ENCODE results near the gene CCDC116. TPM values are rescaled to one million over a fixed set of nuclear protein-coding genes. Genes with fewer than 3 reads are reported as not detected.
"Not testable (repeated sequence)": the region's sequence is repeated elsewhere in the genome, so short reads cannot be mapped to it uniquely, and the experiment has no call there.

The CCDC116 gene
- total RNA-seq, 1 donor from 2014 or later = not detected

DNA sequence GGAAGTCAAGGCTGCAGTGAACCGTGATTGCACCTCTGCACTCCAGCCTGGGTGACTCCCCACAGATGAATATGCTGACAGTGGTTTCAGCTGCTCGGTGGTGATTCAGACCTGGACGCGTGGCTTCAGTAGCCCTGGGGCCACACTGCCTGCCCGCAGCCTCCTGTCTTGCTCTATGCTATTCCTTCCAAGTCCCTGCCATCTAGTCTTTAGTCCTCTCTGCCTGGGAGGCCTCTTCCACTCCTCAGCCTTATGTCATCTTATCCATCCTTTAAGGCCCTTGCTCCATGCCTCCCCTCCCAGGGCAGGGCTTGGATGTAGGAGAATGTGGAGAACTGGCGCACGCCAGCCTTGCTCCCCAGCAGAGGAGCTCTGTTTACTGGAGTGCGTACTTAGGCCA lies 25.8 kb upstream of the CCDC116 start:
- FAIRE-seq = no peak

GRCh38 chr22:21609556-21610157 lies 22.9 kb upstream of the CCDC116 start:
- H3K27me3 ChIP-seq (ENCODE audit: control insufficient read depth, insufficient read depth, low read length); DNase-seq (ENCODE audit: low read depth); H3K4me3 ChIP-seq (ENCODE audit: low read depth, low read length); H3K36me3 ChIP-seq (ENCODE audit: control insufficient read depth, insufficient read depth, low read length); FAIRE-seq: not testable (repeated sequence)

More for the DNA sequence above, 25.8 kb upstream of the CCDC116 start:
- Histone ChIP-seq H3K4me3 (ENCODE audit: low read depth, low read length) (no peak overlapping the region), H3K27me3 (ENCODE audit: control insufficient read depth, insufficient read depth, low read length) (no peaks in the 10 kb centered on the region), H3K36me3 (ENCODE audit: control insufficient read depth, insufficient read depth, low read length) (peaks cover 11% of the 10 kb centered on the region)
- TF ChIP-seq CTCF (IDR thresholded peaks at IDR 0.05; ENCODE audit: insufficient read depth, low read length, severe bottlenecking) = no peak
- no peak for DNase-seq (ENCODE audit: low read depth)

GRCh38 chr22:21611210-21611977 lies 21.2 kb upstream of the CCDC116 start:
- Histone ChIP-seq H3K27me3 (ENCODE audit: control insufficient read depth, insufficient read depth, low read length) (no peaks in the 10 kb centered on the region), H3K36me3 (ENCODE audit: control insufficient read depth, insufficient read depth, low read length) (peaks cover 13% of the 10 kb centered on the region), H3K4me3 (ENCODE audit: low read depth, low read length) (no peak overlapping the region)
- TF ChIP-seq CTCF (IDR thresholded peaks at IDR 0.05; ENCODE audit: insufficient read depth, low read length, severe bottlenecking) = no peak
- DNase-seq (ENCODE audit: low read depth) (no peak), FAIRE-seq (no peak)

DNA sequence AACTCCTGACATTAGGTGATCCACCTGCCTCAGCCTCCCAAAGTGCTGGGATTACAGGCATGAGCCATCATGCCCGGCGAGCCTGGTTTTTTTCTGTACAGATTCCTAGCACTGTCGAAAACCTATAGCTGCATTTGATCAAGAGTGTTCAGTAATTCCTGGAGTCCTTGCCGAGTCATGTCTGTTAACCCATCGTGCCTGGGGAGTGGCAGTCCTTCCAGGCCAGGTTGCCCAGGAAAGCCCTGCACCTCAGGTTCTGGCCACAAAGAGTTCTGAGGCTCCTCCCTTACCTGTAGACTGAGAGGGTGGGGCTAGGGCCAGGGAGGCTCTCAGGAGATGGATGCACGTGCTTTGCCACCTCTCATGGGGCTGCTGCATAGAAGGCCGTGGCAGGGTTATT lies 19.7 kb upstream of the CCDC116 start:
- no peak for FAIRE-seq
- H3K4me3 ChIP-seq (ENCODE audit: low read depth, low read length) = no peak overlapping the region
- H3K27me3 ChIP-seq (ENCODE audit: control insufficient read depth, insufficient read depth, low read length) = no peaks in the 10 kb centered on the region
- peaks cover 13% of the 10 kb centered on the region for H3K36me3 ChIP-seq (ENCODE audit: control insufficient read depth, insufficient read depth, low read length)
- no peak for TF ChIP-seq CTCF (IDR thresholded peaks at IDR 0.05; ENCODE audit: insufficient read depth, low read length, severe bottlenecking)
- DNase-seq (ENCODE audit: low read depth) = no peak

DNA sequence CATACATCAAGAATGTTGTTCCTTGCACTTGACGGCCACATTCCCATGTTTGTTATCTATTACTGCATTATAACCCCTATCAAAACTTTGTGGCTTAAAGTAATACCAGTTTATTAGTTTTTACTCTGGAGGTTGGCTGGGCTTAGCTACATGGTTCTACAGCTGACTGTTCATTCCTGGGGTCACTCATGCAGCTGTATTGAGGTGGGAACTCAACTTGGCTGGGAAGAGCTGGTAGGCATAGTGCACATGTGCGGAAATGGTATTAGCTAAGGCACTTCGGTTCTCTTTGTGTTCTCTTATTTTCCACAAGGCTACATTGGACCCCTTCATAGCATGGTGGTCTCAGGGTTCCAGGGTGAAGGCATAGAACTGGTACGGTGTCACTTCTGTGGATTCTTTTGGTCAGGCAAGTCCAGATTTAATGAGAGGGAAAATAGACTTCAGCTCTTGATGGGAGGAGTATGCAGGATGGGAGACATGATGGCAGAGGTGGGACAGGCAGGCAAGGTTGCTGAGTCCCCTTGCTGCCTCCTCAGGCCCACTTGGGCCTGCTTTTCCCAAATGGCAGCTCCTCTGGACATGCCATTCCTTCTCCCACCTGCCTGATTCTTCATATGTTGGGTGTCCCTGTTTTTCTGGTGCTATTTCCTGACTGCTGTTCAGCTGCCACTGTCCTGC lies 18.9 kb upstream of the CCDC116 start:
- H3K4me3 ChIP-seq (ENCODE audit: low read depth, low read length) = no peak overlapping the region
- no peaks in the 10 kb centered on the region for H3K27me3 ChIP-seq (ENCODE audit: control insufficient read depth, insufficient read depth, low read length)
- TF ChIP-seq CTCF (IDR thresholded peaks at IDR 0.05; ENCODE audit: insufficient read depth, low read length, severe bottlenecking) = no peak
- DNase-seq (ENCODE audit: low read depth) (no peak), FAIRE-seq (no peak)
- H3K36me3 ChIP-seq (ENCODE audit: control insufficient read depth, insufficient read depth, low read length) = peaks cover 13% of the 10 kb centered on the region

DNA sequence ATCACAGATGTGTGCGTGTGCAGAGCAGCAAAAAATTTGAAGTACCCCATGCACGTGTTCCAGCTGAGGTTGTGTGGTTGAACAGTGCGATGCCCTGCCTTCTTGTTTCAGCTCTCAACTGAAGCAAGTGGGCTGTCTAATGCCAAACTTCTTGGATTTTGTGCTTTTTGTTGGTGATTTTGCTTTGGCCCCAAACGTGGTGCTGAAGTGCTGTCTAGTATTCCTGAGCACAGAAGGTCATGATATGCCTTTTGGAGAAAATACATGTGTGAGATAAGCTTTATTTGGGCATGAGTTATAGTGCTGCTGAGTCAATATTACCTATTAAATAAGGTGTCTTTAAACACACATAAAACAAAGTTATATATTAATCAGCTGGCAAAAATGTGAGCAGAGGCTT lies 16.8 kb upstream of the CCDC116 start:
- FAIRE-seq (no peak), DNase-seq (ENCODE audit: low read depth) (no peak)
- H3K36me3 ChIP-seq (ENCODE audit: control insufficient read depth, insufficient read depth, low read length) = peaks cover 14% of the 10 kb centered on the region
- H3K4me3 ChIP-seq (ENCODE audit: low read depth, low read length) = no peak overlapping the region
- no peak for TF ChIP-seq CTCF (IDR thresholded peaks at IDR 0.05; ENCODE audit: insufficient read depth, low read length, severe bottlenecking)
- H3K27me3 ChIP-seq (ENCODE audit: control insufficient read depth, insufficient read depth, low read length) = no peaks in the 10 kb centered on the region

- not testable (repeated sequence) for FAIRE-seq; H3K27me3 ChIP-seq (ENCODE audit: control insufficient read depth, insufficient read depth, low read length); DNase-seq (ENCODE audit: low read depth); H3K4me3 ChIP-seq (ENCODE audit: low read depth, low read length)
- H3K36me3 ChIP-seq (ENCODE audit: control insufficient read depth, insufficient read depth, low read length) = peaks cover 10% of the 10 kb centered on the region
These were observed 15.2 kb upstream of the CCDC116 start for GRCh38 chr22:21617337-21617736.

Measured in bronchial epithelial cell (primary cell).